Loucy (cell line): ENCODE results near the gene VWA3A.

Experiments used
- CTCF ChIP-seq: fragments of 200-600 bp; sonication (generic); conservative IDR thresholded peaks from 2 replicates; pipeline ENCODE4 v1.5.1; 2014; ENCODE audit warnings: mild to moderate bottlenecking, antibody characterized with exemption, low read length
- EZH2phosphoT487 ChIP-seq: fragments of 200-600 bp; IDR thresholded peaks from 2 replicates; pipeline ENCODE4 v1.6.1; 2018; ENCODE audit warnings: antibody characterized with exemption, mild to moderate bottlenecking, moderate library complexity, borderline replicate concordance

DNA sequence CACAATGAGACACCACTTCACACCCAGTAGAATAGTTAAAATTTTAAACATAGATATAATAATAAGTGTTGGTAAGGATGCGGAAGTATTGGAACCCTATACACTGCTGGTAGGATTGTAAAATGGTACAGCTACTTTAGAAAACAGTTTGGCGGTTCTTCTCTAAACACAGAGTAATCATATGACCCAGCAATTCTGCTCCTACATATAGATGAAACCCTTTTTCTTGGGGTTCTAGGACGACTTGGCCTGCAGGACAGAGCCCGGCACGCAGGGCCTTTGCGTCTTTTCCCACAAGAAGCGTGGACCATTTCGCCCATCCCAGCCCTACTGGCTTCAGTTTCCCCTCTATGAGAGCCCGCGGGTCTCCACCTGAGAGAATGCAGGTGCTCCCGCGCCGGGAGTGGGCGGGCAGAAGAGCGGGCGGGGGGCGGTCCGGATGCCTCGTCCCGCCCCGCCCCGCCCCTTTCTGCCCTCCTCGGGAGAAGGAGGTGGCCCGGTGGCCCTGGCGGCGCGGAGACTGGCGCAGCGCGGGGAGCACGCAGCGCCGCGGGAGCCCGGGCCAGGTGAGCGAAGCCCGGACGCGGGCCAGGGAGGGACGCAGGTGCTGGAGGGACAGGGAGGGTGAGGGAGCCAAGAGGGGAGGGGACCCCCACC is 69.8 kb downstream of the VWA3A start, which contains the start of gene SDR42E2:
- TF ChIP-seq CTCF (no peak), EZH2phosphoT487 (no peak)
